Coronary artery (tissue), 2 donors: ENCODE data around the gene ZNF490.

Experiments
- DNase-seq: peaks from one replicate; pipeline ENCODE4 v3.0.0-alpha.2; 2017; ENCODE audit warnings: low spot score
- H3K27ac ChIP-seq, 2 donors: fragments of 200-600 bp; sonication (generic); one replicate each; pipeline ENCODE4 v1.5.1; 2016 to 2019
- H3K4me3 ChIP-seq: fragments of 200-600 bp; sonication (generic); 2 replicates; pipeline ENCODE4 v1.5.1; 2016; ENCODE audit warnings: mild to moderate bottlenecking, moderate library complexity
- TF ChIP-seq, protein P1 (sequence below): fragments of 200-600 bp; sonication (generic); IDR thresholded peaks from one replicate; pipeline ENCODE4 v1.5.1; 2019; ENCODE audit warnings: antibody characterized with exemption

ZNF490 gene

DNA sequence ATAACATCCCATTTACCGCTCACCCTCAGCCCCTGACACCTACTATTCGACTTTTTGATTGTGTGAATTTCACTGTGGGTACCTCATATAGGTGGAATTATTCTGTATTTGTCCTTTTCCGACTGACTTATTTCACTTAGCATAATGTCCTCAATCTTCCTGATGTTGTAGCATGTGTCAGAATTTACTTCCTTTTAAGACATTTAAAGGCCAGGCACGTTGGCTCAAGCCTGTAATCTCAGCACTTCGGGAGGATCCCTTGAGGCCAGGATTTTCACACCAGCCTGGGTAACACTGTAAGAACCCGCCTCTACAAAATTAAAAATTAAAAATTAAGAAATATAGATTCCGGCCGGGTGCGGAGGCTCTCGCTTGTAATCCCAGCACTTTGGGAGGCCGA, 13.0 kb downstream of the ZNF490 start:
- TF ChIP-seq, protein P1, sequence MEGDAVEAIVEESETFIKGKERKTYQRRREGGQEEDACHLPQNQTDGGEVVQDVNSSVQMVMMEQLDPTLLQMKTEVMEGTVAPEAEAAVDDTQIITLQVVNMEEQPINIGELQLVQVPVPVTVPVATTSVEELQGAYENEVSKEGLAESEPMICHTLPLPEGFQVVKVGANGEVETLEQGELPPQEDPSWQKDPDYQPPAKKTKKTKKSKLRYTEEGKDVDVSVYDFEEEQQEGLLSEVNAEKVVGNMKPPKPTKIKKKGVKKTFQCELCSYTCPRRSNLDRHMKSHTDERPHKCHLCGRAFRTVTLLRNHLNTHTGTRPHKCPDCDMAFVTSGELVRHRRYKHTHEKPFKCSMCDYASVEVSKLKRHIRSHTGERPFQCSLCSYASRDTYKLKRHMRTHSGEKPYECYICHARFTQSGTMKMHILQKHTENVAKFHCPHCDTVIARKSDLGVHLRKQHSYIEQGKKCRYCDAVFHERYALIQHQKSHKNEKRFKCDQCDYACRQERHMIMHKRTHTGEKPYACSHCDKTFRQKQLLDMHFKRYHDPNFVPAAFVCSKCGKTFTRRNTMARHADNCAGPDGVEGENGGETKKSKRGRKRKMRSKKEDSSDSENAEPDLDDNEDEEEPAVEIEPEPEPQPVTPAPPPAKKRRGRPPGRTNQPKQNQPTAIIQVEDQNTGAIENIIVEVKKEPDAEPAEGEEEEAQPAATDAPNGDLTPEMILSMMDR = no peak
- Histone ChIP-seq H3K4me3 (no peak overlapping the region), H3K27ac (no peak overlapping the region)
- DNase-seq = no peak

DNA sequence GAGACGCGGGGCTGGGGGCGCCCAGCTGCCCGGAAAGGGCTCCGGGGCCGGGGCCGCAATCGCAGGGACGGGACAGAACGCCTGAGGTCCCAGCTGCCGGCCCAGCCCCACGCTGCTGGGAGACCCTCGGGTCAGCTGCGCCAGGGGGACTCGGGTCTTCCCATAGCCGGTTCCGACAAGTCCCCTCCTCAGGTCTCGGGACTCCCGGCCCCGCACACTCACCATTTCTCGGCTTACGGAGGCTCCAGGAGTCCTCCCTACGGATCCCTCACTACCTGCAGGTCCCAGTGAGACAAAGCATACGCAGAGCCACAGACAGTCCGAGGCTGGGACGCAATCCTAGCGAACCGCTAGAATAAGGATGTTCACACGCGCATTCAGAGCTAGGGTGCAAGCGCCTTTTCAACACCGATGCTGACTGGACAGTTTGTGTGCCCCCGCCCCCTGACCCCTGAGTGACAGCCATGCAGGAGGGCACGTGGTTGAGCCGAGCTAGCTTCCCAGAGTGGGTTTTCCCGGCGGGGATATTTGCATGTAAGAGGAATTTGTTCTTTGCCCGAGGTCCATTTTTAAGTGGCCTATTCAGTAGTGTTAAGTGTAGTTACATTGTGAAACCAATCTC, 13.6 kb downstream of the ZNF490 start:
- H3K27ac ChIP-seq = no peak overlapping the region
- TF ChIP-seq, protein P1 = no peak
- DNase-seq = no peak
- no peak overlapping the region for H3K4me3 ChIP-seq

DNA sequence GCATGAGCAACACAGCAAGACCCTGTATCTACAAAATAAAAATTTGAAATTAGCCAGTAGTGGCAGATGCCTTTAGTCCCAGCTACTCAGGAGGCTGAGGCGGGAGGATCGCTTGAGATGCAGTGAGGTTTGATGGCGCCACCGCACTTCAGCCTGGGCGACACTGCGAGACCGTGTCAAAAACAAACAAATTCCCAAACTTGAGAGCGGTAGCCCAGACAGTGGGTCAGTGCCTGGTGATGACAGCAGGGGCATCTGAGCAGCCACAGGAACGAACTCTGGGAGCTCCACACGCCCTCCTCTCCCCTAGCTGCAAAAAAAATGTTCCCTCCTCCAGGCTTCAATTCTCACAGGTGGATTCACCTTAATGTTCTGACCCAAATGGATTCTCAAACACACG, 14.1 kb downstream of the ZNF490 start:
- no peak for DNase-seq
- H3K27ac ChIP-seq = no peak overlapping the region
- no peak overlapping the region for H3K4me3 ChIP-seq
- TF ChIP-seq, protein P1 = no peak

DNA sequence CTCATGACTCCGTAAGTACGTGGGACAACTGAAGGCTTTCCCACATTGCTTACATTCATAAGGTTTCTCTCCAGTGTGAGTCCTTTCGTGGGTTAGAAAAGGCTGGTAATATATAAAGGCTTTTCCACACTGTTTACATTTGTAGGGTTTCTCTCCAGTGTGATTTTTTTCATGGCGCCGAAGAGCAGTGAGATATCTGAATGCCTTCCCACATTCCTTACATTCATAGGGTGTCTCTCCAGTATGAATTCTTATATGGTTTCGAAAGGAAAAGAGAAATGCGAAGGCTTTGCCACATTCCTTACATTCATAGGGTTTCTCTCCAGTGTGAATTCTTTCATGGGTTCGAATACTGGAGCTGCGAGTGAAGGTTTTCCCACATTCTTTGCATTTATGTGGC, 29.5 kb downstream of the ZNF490 start:
- H3K4me3 ChIP-seq = no peak overlapping the region
- DNase-seq = no peak
- TF ChIP-seq, protein P1 = no peak
- no peak overlapping the region for H3K27ac ChIP-seq

DNA sequence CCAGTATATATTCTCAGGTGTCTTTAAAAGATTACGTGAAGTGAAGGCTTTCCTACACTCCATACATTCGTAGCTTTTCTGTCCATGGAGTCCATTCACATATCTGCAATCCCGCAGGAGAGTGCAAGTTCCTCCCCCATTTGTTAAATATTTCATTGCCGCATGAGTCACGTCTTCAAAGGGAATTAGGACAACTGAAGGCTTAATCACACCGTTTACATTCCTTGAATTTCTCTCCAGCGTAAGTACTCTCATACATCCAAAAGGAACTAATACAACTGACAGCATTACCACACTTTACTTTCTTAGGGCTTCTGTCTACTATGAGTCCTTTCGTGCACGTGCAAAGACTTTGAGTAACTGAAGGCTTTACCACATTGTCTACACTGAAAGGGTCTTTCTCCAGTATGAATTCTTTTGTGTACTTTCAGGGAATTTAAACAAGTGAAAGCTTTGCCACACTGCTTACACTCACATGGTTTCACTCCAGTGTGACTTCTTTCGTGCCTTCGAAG, 30.4 kb downstream of the ZNF490 start:
- TF ChIP-seq, protein P1 = no peak
- no peak for DNase-seq
- Histone ChIP-seq H3K27ac (no peak overlapping the region), H3K4me3 (no peak overlapping the region)

DNA sequence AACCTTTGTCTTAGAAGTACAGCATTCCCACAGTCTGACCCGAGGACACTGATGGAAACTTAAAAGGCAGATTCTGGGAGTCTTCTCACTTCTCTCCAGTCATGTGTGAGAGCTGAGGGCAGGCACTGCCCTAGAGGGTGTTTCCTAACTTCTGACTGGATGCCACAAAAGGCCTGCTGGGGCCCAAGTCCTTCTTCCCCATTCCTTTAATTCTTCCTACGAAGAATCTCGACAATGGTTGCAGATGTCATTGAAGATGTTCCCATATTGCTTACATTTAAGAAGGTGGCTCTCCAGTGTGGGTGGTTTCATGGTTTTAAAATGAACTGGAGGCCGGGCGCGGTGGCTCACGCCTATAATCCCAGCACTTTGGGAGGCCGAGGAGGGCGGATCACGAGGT, 32.0 kb downstream of the ZNF490 start:
- DNase-seq = no peak
- no peak overlapping the region for H3K4me3 ChIP-seq
- H3K27ac ChIP-seq = no peak overlapping the region
- TF ChIP-seq, protein P1 = no peak

DNA sequence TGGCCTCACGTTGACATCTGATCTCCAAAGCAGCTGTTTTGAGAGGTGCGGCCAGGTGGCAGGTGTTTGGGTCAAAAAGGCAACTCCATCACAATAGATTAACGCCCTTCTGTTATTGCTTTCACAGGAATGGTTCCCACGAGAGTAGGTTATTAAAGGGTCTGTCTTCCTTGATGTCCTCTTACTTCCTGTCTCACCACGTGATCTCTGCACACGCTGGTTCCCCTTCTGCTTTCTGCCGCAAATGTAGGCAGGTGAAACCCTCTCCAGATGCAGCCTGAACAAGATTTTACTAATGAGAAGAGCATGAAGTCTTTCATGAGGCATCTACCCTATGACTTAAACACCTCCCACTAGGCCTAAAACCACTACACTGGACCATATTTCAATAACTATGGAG, 36.6 kb downstream of the ZNF490 start:
- H3K27ac ChIP-seq = no peak overlapping the region
- TF ChIP-seq, protein P1 = no peak
- DNase-seq = no peak
- no peak overlapping the region for H3K4me3 ChIP-seq
